SK-N-SH (cell line): ENCODE results near the gene THYN1. TPM values are rescaled to one million over a fixed set of nuclear protein-coding genes. Genes with fewer than 3 reads are reported as not detected.

Experiments used
- CTCF ChIA-PET: fragments of 300-600, 350-600 bp; formaldehyde crosslinking; extraction: SDS; loops from one replicate; lab custom pipeline; 2021; lab: Yijun Ruan, JAX
- POLR2A ChIA-PET: fragments of 350-600 bp; sonication (Branson Sonifier 250); formaldehyde crosslinking; extraction: SDS; loops from one replicate; lab custom pipeline; 2020; ENCODE audit warnings: antibody characterized with exemption, inconsistent platforms; lab: Yijun Ruan, JAX
- DNase-seq: peaks from one replicate; pipeline ENCODE4 v3.0.0; 2012
- H2AFZ ChIP-seq: fragments of 200-600 bp; sonication (generic); 2 replicates; pipeline ENCODE4 v1.8.1; 2016; ENCODE audit warnings: antibody characterized with exemption, mild to moderate bottlenecking, low read depth
- H3F3A ChIP-seq: fragments of 200-600 bp; sonication (generic); replicated peaks from 2 replicates; pipeline ENCODE3; 2016; ENCODE audit warnings: antibody characterized with exemption, mild to moderate bottlenecking; ENCODE audit not compliant: insufficient read depth
- H3K27ac ChIP-seq, 2 experiments: fragments of 200-500 bp in 1 of 2; fragments of 200-600 bp in 1 of 2; sonication (Bioruptor generic) in 1 of 2; sonication (generic), shearing (Covaris generic) in 1 of 2; 2 replicates each; pipeline versions ENCODE4 v1.5.1 to v1.6.1; 2014 to 2016; ENCODE audit warnings: low read depth in 2 of 2, inconsistent platforms in 1 of 2, low read length in 1 of 2, mild to moderate bottlenecking in 1 of 2, mixed read lengths in 1 of 2
- H3K27me3 ChIP-seq: fragments of 200-600 bp; sonication (generic), shearing (Covaris generic); 2 replicates; pipeline ENCODE4 v1.6.1; 2016; ENCODE audit warnings: mixed run types; ENCODE audit not compliant: insufficient read depth
- H3K36me3 ChIP-seq, 2 experiments: fragments of 200-500 bp in 1 of 2; fragments of 200-600 bp in 1 of 2; sonication (Bioruptor generic) in 1 of 2; sonication (generic) in 1 of 2; replicated peaks in 1 of 2; 2 replicates each; pipeline versions ENCODE3 to v1.5.1; 2014 to 2016; ENCODE audit warnings: low read length in 1 of 2, mild to moderate bottlenecking in 1 of 2; ENCODE audit not compliant: insufficient read depth in 2 of 2, control insufficient read depth in 1 of 2
- H3K4me1 ChIP-seq, 2 experiments: fragments of 200-500 bp in 1 of 2; fragments of 200-600 bp in 1 of 2; sonication (Bioruptor generic) in 1 of 2; sonication (generic), shearing (Covaris generic) in 1 of 2; 2 replicates each; pipeline versions ENCODE4 v1.5.1 to v1.6.1; 2014 to 2016; ENCODE audit warnings: low read depth in 1 of 2, low read length in 1 of 2, mixed run types in 1 of 2; ENCODE audit not compliant: insufficient read depth in 2 of 2, control insufficient read depth in 1 of 2
- H3K4me2 ChIP-seq: fragments of 200-600 bp; sonication (generic), shearing (Covaris generic); 2 replicates; pipeline ENCODE4 v1.6.1; 2017; ENCODE audit warnings: mixed run types
- H3K4me3 ChIP-seq, 2 experiments: fragments of 200-500 bp in 1 of 2; fragments of 200-600 bp in 1 of 2; sonication (Bioruptor generic) in 1 of 2; sonication (generic), shearing (Covaris generic) in 1 of 2; 2 replicates each; pipeline versions ENCODE4 v1.5.1 to v1.8.1; 2014 to 2016; ENCODE audit warnings: low read depth in 2 of 2, inconsistent platforms in 1 of 2, low read length in 1 of 2, mild to moderate bottlenecking in 1 of 2, mixed read lengths in 1 of 2, moderate library complexity in 1 of 2
- H3K79me2 ChIP-seq: fragments of 200-600 bp; sonication (generic); 2 replicates; pipeline ENCODE4 v1.8.1; 2017; ENCODE audit warnings: mild to moderate bottlenecking; ENCODE audit not compliant: insufficient read depth
- H3K9ac ChIP-seq: fragments of 200-600 bp; sonication (generic); 2 replicates; pipeline ENCODE4 v1.6.1; 2017; ENCODE audit warnings: mixed run types
- H3K9me2 ChIP-seq: fragments of 200-600 bp; sonication (generic); 2 replicates; pipeline ENCODE4 v1.6.1; 2017; ENCODE audit warnings: mixed run types
- H3K9me3 ChIP-seq: fragments of 200-600 bp; sonication (generic); 2 replicates; pipeline ENCODE4 v1.6.1; 2017; ENCODE audit warnings: mixed run types, mild to moderate bottlenecking, moderate library complexity
- H4K20me1 ChIP-seq: fragments of 200-600 bp; sonication (generic); 2 replicates; pipeline ENCODE4 v1.6.1; 2017; ENCODE audit warnings: mild to moderate bottlenecking, mixed run types; ENCODE audit not compliant: insufficient read depth
- CHD2 ChIP-seq: fragments of 150-350 bp; IDR thresholded peaks from 2 replicates; pipeline ENCODE4 v1.6.1; 2018; ENCODE audit warnings: low read length; ENCODE audit not compliant: partially characterized antibody
- CTCF ChIP-seq: fragments of 200-600 bp; sonication (generic); IDR thresholded peaks from 2 replicates; pipeline ENCODE4 v1.6.1; 2017; ENCODE audit warnings: antibody characterized with exemption, mild to moderate bottlenecking, moderate library complexity
- EP300 ChIP-seq, 2 experiments: IDR thresholded peaks; 2 replicates each; pipeline versions ENCODE4 v1.4.0 to v1.6.1; 2012; ENCODE audit warnings: borderline replicate concordance in 1 of 2, low read depth in 1 of 2, low read length in 1 of 2
- EZH2phosphoT487 ChIP-seq: fragments of 200-600 bp; sonication (generic); IDR thresholded peaks from 2 replicates; pipeline ENCODE4 v1.6.1; 2017; ENCODE audit warnings: low read depth, mixed run types, mild to moderate bottlenecking, antibody characterized with exemption, moderate library complexity, borderline replicate concordance
- FOSL2 ChIP-seq: IDR thresholded peaks from 2 replicates; pipeline ENCODE4 v1.4.0; 2012; ENCODE audit warnings: low read depth, mild to moderate bottlenecking, moderate library complexity, borderline replicate concordance
- GABPA ChIP-seq: IDR thresholded peaks from 2 replicates; pipeline ENCODE4 v1.4.0; 2012; ENCODE audit warnings: low read depth, mild to moderate bottlenecking
- GATA2 ChIP-seq: sonication (generic); formaldehyde crosslinking; IDR thresholded peaks from 2 replicates; pipeline ENCODE4 v1.5.0; 2020; ENCODE audit warnings: mild to moderate bottlenecking, missing genetic modification reagents
- MXI1 ChIP-seq: IDR thresholded peaks from 2 replicates; pipeline ENCODE4 v1.6.1; 2012; ENCODE audit warnings: mild to moderate bottlenecking, low read depth, low read length, improper control_type of control experiment
- NFIC ChIP-seq: IDR thresholded peaks from 2 replicates; pipeline ENCODE4 v1.4.0; 2012; ENCODE audit warnings: borderline replicate concordance
- RAD21 ChIP-seq: IDR thresholded peaks from 2 replicates; pipeline ENCODE4 v1.6.1; 2012; ENCODE audit warnings: mild to moderate bottlenecking, low read length
- RCOR1 ChIP-seq: fragments of 150-350 bp; IDR thresholded peaks from 2 replicates; pipeline ENCODE4 v1.6.1; 2017; ENCODE audit warnings: antibody characterized with exemption, low read length
- REST ChIP-seq: IDR thresholded peaks from 2 replicates; pipeline ENCODE4 v1.6.1; 2012; ENCODE audit warnings: mild to moderate bottlenecking, low read depth, low read length, moderate library complexity
- SIN3A ChIP-seq: IDR thresholded peaks from 2 replicates; pipeline ENCODE4 v1.6.1; 2012; ENCODE audit warnings: low read depth, mild to moderate bottlenecking, low read length, moderate library complexity, borderline replicate concordance
- SMC3 ChIP-seq: IDR thresholded peaks from 2 replicates; pipeline ENCODE4 v1.6.1; 2012; ENCODE audit warnings: low read depth, low read length, improper control_type of control experiment
- TEAD4 ChIP-seq: IDR thresholded peaks from 2 replicates; pipeline ENCODE4 v1.4.0; 2012; ENCODE audit warnings: mild to moderate bottlenecking, borderline replicate concordance; ENCODE audit not compliant: insufficient read depth
- USF2 ChIP-seq: fragments of 150-350 bp; IDR thresholded peaks from 2 replicates; pipeline ENCODE4 v1.6.1; 2017; ENCODE audit warnings: antibody characterized with exemption, low read length, low read depth, borderline replicate concordance
- YY1 ChIP-seq: IDR thresholded peaks from 2 replicates; pipeline ENCODE4 v1.4.0; 2012; ENCODE audit warnings: low read depth, mild to moderate bottlenecking
- ZBTB33 ChIP-seq: IDR thresholded peaks from 2 replicates; pipeline ENCODE4 v1.4.0; 2012; ENCODE audit warnings: low read depth, borderline replicate concordance
- WGBS: methylation state at CpG from one replicate; pipeline ENCODE4 v1.1.6; 2017; ENCODE audit warnings: low lambda C conversion rate; 5-methylcytosine and 5-hydroxymethylcytosine counted together
- polyA plus RNA-seq, 3 experiments: library from polyadenylated mRNA; depleted of rRNA; stranded (reverse); fragments of >200 nt; gene quantifications; 2 replicates each; pipeline ENCODE4 v1.2.3, GENCODE V29; 2012

THYN1 gene
- polyA plus RNA-seq, 1 of the 3 experiments (the other 2 are of a cell fraction): 61.8 TPM

- Histone ChIP-seq H3K27ac (peak overlapping the region in 1 of 2 experiments; percentile 92; a peak in 2 of 4 replicates), H4K20me1 (no peaks in the 10 kb centered on the region), H3K9me3 (no peaks in the 10 kb centered on the region), H3K27me3 (no peaks in the 10 kb centered on the region), H3K4me2 (no peak overlapping the region), H3K9me2 (no peaks in the 10 kb centered on the region), H3K9ac (no peak overlapping the region), H3K4me3 (no peak overlapping the region), H3F3A (peaks cover 9% of the 10 kb centered on the region), H3K79me2 (peaks cover 11% of the 10 kb centered on the region), H3K4me1 (peaks cover 0 to 14% of the 10 kb centered on the region in 2 experiments; a peak in 2 of 4 replicates), H3K36me3 (peaks cover 61 to 69% of the 10 kb centered on the region in 2 experiments), H2AFZ (no peak overlapping the region)
- ChIA-PET CTCF (interaction anchor here (0.6 to 2.2 kb wide), 8 partner anchors 9 to 279 kb away, joined by 3 to 14 read pairs (median 4); partner anchors contain the start of gene GLB1L3), POLR2A (no interaction called here)
- DNase-seq: peak; percentile 76
- 62% methylated on average over 5 of the region's 5 CpGs for WGBS
- TF ChIP-seq RAD21 (peak; percentile 23; the same call in 1 of the 2 replicates), YY1 (no peak), RCOR1 (peak; percentile 18; the same call in 1 of the 2 replicates), REST (no peak), SMC3 (no peak), MXI1 (peak; percentile 40; the same call in 1 of the 2 replicates), USF2 (no peak), GATA2 (CRISPR knock-in tag) (peak; percentile 89), CHD2 (peak; percentile 51), EP300 (IDR thresholded peaks at IDR 0.05; ENCODE audit: borderline replicate concordance in 1 of 2, low read depth in 1 of 2, low read length in 1 of 2) (peak in 1 of 2 experiments; percentile 32; a peak in 1 of 4 replicates)
These were observed 47.0 kb downstream of the THYN1 start for GRCh38 chr11:134206185-134206584.

GRCh38 chr11:134205729-134206128 lies 47.4 kb downstream of the THYN1 start:
- peak overlapping the region in 1 of 2 experiments; percentile 92; a peak in 2 of 4 replicates for H3K27ac ChIP-seq
- peaks cover 9% of the 10 kb centered on the region for H3F3A ChIP-seq
- WGBS: 91% methylated on average over 9 of the region's 9 CpGs
- ChIA-PET CTCF (interaction anchor here (0.6 to 2.2 kb wide), 10 partner anchors 8 to 278 kb away, joined by 3 to 14 read pairs (median 4); partner anchors contain the start of gene GLB1L3), POLR2A (no interaction called here)
- H3K79me2 ChIP-seq: peaks cover 7% of the 10 kb centered on the region
- no peak overlapping the region for H3K4me3 ChIP-seq
- peaks cover 59 to 69% of the 10 kb centered on the region in 2 experiments for H3K36me3 ChIP-seq
- no peaks in the 10 kb centered on the region for H3K27me3 ChIP-seq
- H3K4me1 ChIP-seq: peaks cover 0 to 14% of the 10 kb centered on the region in 2 experiments; a peak in 2 of 4 replicates
- H3K9me2 ChIP-seq: no peaks in the 10 kb centered on the region
- no peak overlapping the region for H3K4me2 ChIP-seq
- H4K20me1 ChIP-seq: no peaks in the 10 kb centered on the region
- H3K9me3 ChIP-seq: no peaks in the 10 kb centered on the region
- H3K9ac ChIP-seq: no peak overlapping the region
- no peak overlapping the region for H2AFZ ChIP-seq
- no peak for DNase-seq
- TF ChIP-seq TEAD4 (no peak), ZBTB33 (no peak), YY1 (no peak), FOSL2 (no peak), GABPA (no peak), EZH2phosphoT487 (no peak), GATA2 (CRISPR knock-in tag) (no peak), CTCF (no peak), NFIC (no peak), EP300 (IDR thresholded peaks at IDR 0.05; ENCODE audit: borderline replicate concordance in 1 of 2, low read depth in 1 of 2, low read length in 1 of 2) (no peak), SIN3A (no peak)
